Endothelial cell of umbilical vein (primary cell): ENCODE results near the gene TMEM125.

Source experiments
- POLR2A ChIP-seq: IDR thresholded peaks from 2 replicates; pipeline ENCODE4 v1.6.1; 2012; ENCODE audit warnings: low read depth, mild to moderate bottlenecking, control low read depth, low read length
- POLR2AphosphoS5 ChIP-seq: IDR thresholded peaks from 2 replicates; pipeline ENCODE4 v1.6.1; 2012; ENCODE audit warnings: low read depth, mild to moderate bottlenecking, control low read depth, low read length, moderate library complexity; ENCODE audit not compliant: insufficient read depth
- TF ChIP-seq, protein P1 (sequence below): IDR thresholded peaks from 2 replicates; pipeline ENCODE4 v1.6.1; 2011; ENCODE audit not compliant: insufficient read depth, insufficient read length

DNA sequence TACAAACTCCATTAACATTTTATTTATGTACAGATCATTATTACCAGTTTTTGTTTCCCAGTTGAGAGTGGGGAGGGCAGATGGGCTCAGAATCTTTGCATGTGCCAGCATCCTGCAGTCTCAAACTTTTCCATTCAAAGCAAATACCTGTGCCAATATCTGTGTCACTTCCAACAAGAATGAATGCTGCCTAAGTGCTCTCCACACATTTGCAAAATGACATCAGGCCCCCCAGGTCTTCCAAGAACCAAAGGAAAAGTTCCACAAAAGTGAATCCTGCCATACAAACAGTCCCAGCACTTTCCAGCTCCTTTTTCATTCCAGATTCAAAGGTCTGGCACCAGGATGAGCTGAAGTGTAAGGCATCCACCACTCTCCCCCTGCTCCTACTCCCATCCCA is 29.3 kb downstream of the TMEM125 start:
- no peak for TF ChIP-seq POLR2AphosphoS5
- TF ChIP-seq POLR2A, result no peak
- TF ChIP-seq, protein P1, sequence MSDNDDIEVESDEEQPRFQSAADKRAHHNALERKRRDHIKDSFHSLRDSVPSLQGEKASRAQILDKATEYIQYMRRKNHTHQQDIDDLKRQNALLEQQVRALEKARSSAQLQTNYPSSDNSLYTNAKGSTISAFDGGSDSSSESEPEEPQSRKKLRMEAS, result no peak
